Ishikawa (cell line): ENCODE measurements around the gene NFIB.

Experiments used
- CEBPB ChIP-seq: IDR thresholded peaks from 2 replicates; pipeline ENCODE4 v1.6.1; 2012
- CREB1 ChIP-seq: IDR thresholded peaks from 2 replicates; pipeline ENCODE4 v1.6.1; 2012; ENCODE audit warnings: low read depth
- EGR1 ChIP-seq: IDR thresholded peaks from 2 replicates; pipeline ENCODE4 v1.6.1; 2012
- EP300 ChIP-seq: IDR thresholded peaks from 2 replicates; pipeline ENCODE4 v1.6.1; 2012; ENCODE audit warnings: borderline replicate concordance
- FOXM1 ChIP-seq: IDR thresholded peaks from 2 replicates; pipeline ENCODE4 v1.6.1; 2012; ENCODE audit warnings: low read depth, borderline replicate concordance
- MAX ChIP-seq: IDR thresholded peaks from 2 replicates; pipeline ENCODE4 v1.6.1; 2012
- NFIC ChIP-seq: IDR thresholded peaks from 2 replicates; pipeline ENCODE4 v1.6.1; 2012
- RAD21 ChIP-seq: IDR thresholded peaks from 2 replicates; pipeline ENCODE4 v1.6.1; 2012; ENCODE audit warnings: low read depth
- REST ChIP-seq: IDR thresholded peaks from 2 replicates; pipeline ENCODE4 v1.6.1; 2012; ENCODE audit warnings: low read depth, mild to moderate bottlenecking
- TAF1 ChIP-seq: IDR thresholded peaks from 2 replicates; pipeline ENCODE4 v1.6.1; 2012; ENCODE audit warnings: low read depth, mild to moderate bottlenecking
- TCF12 ChIP-seq: IDR thresholded peaks from 2 replicates; pipeline ENCODE4 v1.6.1; 2012; ENCODE audit warnings: low read depth
- TEAD4 ChIP-seq: IDR thresholded peaks from 2 replicates; pipeline ENCODE4 v1.6.1; 2012
- USF1 ChIP-seq: IDR thresholded peaks from 2 replicates; pipeline ENCODE4 v1.6.1; 2012
- YY1 ChIP-seq: IDR thresholded peaks from 2 replicates; pipeline ENCODE4 v1.6.1; 2012; ENCODE audit warnings: low read depth
- ZBTB7A ChIP-seq: IDR thresholded peaks from 2 replicates; pipeline ENCODE4 v1.6.1; 2012; ENCODE audit warnings: low read depth

Gene NFIB

GRCh38 chr9:14180960-14181537, 132.9 kb downstream of the NFIB start:
- TF ChIP-seq REST = no peak
- no peak for TF ChIP-seq TAF1
- no peak for TF ChIP-seq MAX
- TF ChIP-seq FOXM1 = no peak
- TF ChIP-seq YY1 = no peak
- no peak for TF ChIP-seq NFIC
- TF ChIP-seq TEAD4 = no peak
- no peak for TF ChIP-seq EGR1
- TF ChIP-seq EP300 = no peak
- TF ChIP-seq CEBPB = no peak
- no peak for TF ChIP-seq CREB1
- no peak for TF ChIP-seq TCF12
- TF ChIP-seq ZBTB7A = no peak
- TF ChIP-seq RAD21 = no peak
- no peak for TF ChIP-seq USF1

- TF ChIP-seq CEBPB = no peak
- TF ChIP-seq REST = no peak
- no peak for TF ChIP-seq USF1
- no peak for TF ChIP-seq TCF12
- TF ChIP-seq EP300 = no peak
- TF ChIP-seq TAF1 = no peak
- no peak for TF ChIP-seq MAX
- TF ChIP-seq ZBTB7A = no peak
- no peak for TF ChIP-seq TEAD4
- TF ChIP-seq FOXM1 = no peak
- no peak for TF ChIP-seq EGR1
- no peak for TF ChIP-seq CREB1
- TF ChIP-seq RAD21 = no peak
- TF ChIP-seq YY1 = no peak
- no peak for TF ChIP-seq NFIC
Measured at GRCh38 chr9:14180093-14180959, 133.6 kb downstream of the NFIB start.

GRCh38 chr9:14179449-14179848, 134.5 kb downstream of the NFIB start:
- TF ChIP-seq MAX (no peak), CREB1 (no peak), EP300 (peak; percentile 39; the same call in 1 of the 2 replicates), TCF12 (peak; percentile 24; the same call in 1 of the 2 replicates), FOXM1 (no peak), CEBPB (0 out of 2 replicates have a peak, but pooled peaks have one; percentile 28), TEAD4 (peak; percentile 31; the same call in 1 of the 2 replicates)

- TF ChIP-seq NFIC (no peak), EGR1 (no peak), USF1 (no peak), EP300 (no peak), FOXM1 (no peak), MAX (no peak), CREB1 (no peak), TAF1 (no peak), REST (no peak), ZBTB7A (no peak), TCF12 (no peak), TEAD4 (no peak)
Measured at GRCh38 chr9:14175778-14176177, 138.2 kb downstream of the NFIB start.
